ENCODE data around the gene ARV1.
"Not testable (repeated sequence)": the region's sequence is repeated elsewhere in the genome, so short reads cannot be mapped to it uniquely, and the experiment has no call there.

Gene ARV1

DNA sequence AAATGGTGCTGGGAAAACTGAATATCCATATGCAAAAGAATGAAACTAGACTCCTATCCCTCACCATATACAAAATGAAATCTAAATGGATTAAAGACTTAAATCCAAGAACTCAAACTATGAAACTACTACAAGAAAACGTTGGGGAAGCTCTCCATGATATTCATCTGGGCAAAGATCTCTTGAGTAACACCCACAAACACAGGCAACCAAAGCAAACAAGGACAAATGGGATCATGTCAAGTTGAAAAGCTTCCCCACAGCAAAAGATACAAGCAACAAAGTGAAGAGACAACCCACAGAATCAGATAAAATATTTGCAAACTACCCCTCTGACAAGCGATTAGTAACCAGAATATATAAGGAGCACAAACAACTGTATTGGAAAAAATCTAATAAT, 14.0 kb upstream of the ARV1 start:
- H3K4me3 ChIP-seq (ENCODE audit: low read length) = no peak overlapping the region
- no peak for TF ChIP-seq ZNF274 (IDR thresholded peaks at IDR 0.05; ENCODE audit: low read depth, low read length)

DNA sequence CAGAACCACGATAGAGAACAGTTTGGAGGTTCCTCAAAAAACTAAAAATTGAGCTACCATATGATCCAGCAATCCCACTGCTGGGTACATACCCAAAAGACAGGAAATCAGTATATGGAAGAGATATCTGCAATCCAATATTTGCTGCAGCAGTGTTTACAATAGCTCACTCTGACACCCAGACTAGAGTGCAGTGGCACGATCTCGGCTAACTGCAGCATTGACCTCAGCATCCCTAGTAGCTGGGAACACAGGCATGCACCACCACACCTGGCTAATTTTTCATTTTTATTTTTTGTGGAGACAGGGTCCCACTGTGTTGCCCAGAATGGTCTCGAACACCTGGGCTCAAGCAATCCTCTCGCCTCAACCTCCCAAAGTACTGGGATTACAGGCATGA, 13.4 kb upstream of the ARV1 start:
- no peak overlapping the region for H3K4me3 ChIP-seq (ENCODE audit: low read length)
- no peak for TF ChIP-seq ZNF274 (IDR thresholded peaks at IDR 0.05; ENCODE audit: low read depth, low read length)

DNA sequence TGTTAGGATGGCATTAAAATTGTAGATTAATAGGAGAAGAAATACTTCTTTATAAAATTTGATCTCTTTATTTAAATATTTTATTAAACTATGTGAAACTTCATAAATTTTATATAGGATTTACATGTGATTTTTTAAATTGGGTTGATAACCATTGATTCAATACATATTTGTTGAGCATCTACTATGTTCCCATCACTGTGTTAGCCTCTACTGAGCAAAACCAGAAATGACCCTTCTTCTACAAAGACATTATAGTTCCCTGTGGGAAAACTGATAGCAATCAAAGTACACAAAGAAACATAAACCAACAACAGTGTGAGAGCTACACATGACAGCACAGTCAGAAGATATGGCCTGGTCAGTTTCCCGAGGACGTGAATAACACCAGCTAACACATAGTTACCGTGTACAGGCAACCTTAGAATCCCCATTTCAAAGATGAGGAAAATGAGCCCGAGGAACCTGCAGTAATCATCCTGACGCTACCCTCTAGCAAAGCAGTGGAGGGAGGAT, 12.5 kb upstream of the ARV1 start:
- TF ChIP-seq ZNF274 (IDR thresholded peaks at IDR 0.05; ENCODE audit: low read depth, low read length) = no peak
- no peak overlapping the region for H3K4me3 ChIP-seq (ENCODE audit: low read length)

DNA sequence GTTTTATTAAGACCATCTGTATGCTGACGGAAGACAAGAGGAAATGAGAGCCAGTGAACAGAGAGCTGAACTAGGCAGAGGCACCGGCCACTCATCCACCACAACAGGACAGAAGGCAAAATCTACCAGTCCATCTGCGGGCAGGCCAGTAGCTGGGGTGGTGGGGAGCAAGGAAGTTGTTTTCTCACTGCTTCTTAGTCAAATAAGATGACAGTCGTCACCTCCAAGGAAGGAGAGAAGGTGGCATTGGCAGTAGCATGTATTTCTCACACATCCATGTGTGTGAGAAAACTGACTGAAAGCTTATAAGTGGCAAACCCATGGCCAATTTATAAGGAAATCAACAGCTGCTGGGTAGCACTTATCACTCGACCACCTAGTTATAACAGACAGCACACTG, 8.5 kb upstream of the ARV1 start:
- H3K4me3 ChIP-seq (ENCODE audit: low read length) = no peak overlapping the region
- no peak for TF ChIP-seq ZNF274 (IDR thresholded peaks at IDR 0.05; ENCODE audit: low read depth, low read length)

DNA sequence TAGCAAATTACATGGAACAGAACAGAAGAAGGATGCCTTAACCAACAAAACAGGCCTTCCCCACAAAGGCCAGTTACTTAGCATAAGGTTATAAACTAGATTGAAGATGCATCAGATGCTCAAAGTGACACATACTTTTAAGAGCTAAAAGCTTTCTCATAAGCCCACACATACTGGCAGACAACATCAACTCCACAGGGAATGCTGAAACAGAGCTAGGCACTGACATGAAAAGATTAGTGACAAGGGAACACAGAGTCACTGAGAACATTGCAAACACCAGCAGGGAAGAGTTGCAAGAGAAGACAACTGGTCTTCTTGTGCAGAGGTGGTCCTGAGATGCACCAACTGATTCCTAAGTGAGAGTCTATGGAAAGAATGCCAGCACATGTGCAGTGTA, 7.1 kb upstream of the ARV1 start:
- no peak for TF ChIP-seq ZNF274 (IDR thresholded peaks at IDR 0.05; ENCODE audit: low read depth, low read length)

DNA sequence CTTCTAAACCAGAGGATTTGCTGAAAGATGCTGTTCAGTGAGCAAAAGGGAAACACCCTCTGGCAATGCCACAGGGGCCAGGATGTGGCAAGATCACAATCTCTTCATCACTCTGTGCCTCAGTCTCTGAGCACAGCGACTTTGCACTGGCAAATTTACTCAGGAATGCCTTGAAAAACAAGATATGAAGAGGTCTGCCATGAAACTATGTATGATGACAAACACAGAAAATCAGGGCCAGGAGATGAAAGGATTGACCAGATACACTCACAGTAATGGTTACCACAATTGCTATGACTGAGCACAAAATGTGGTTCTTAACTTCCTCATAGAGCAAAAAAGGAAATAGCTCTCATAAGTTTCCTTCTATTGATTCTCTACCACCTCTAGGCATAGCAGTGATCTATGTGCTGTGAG, 6.0 kb upstream of the ARV1 start:
- no peak overlapping the region; the same call in 1 of the 2 replicates for H3K4me3 ChIP-seq (ENCODE audit: low read length)
- no peak for TF ChIP-seq ZNF274 (IDR thresholded peaks at IDR 0.05; ENCODE audit: low read depth, low read length)

More for the DNA sequence above, 7.1 kb upstream of the ARV1 start:
- H3K4me3 ChIP-seq (ENCODE audit: low read length) = no peak overlapping the region

DNA sequence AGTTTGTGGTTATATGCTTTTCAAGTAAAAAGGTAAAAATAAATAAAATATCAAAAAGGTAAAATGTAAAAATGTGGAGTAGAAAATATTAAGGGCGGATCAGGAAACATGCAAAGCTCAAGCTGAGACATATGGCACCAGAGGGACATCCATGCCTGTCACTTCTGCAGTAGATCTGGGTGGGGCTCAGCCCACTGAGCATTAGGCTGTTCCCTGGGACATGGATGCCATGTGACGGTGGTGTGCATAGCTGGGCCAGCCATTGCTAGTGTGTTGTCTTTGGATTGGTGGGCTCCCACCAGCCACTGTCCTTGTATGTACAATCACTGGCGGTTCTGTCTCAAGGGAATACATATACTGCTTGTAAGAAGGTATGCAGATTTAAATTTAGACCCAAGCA, 3.3 kb upstream of the ARV1 start:
- H3K4me3 ChIP-seq (ENCODE audit: low read length) = no peak overlapping the region
- TF ChIP-seq ZNF274 (IDR thresholded peaks at IDR 0.05; ENCODE audit: low read depth, low read length) = no peak

DNA sequence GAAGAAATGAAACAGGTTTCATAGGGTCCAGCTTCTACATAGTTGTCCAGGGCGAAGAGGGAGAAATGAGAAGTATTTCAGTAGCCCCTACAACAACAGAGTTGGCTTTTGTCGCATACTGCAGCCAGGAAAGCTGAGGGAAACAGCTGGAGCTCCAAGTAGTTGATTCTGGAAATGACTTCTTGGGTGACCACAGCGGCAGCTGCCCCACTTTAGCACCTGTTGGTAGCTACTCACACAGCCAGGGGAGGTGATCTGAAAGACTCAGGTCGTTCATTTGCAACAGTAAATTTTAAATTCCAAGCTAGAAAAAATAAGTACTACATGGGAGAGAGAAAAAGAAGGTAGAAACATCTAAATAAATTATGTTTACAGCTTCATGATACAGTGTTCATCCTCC, 2.5 kb upstream of the ARV1 start:
- TF ChIP-seq ZNF274 (IDR thresholded peaks at IDR 0.05; ENCODE audit: low read depth, low read length) = no peak
- H3K4me3 ChIP-seq (ENCODE audit: low read length) = no peak overlapping the region

DNA sequence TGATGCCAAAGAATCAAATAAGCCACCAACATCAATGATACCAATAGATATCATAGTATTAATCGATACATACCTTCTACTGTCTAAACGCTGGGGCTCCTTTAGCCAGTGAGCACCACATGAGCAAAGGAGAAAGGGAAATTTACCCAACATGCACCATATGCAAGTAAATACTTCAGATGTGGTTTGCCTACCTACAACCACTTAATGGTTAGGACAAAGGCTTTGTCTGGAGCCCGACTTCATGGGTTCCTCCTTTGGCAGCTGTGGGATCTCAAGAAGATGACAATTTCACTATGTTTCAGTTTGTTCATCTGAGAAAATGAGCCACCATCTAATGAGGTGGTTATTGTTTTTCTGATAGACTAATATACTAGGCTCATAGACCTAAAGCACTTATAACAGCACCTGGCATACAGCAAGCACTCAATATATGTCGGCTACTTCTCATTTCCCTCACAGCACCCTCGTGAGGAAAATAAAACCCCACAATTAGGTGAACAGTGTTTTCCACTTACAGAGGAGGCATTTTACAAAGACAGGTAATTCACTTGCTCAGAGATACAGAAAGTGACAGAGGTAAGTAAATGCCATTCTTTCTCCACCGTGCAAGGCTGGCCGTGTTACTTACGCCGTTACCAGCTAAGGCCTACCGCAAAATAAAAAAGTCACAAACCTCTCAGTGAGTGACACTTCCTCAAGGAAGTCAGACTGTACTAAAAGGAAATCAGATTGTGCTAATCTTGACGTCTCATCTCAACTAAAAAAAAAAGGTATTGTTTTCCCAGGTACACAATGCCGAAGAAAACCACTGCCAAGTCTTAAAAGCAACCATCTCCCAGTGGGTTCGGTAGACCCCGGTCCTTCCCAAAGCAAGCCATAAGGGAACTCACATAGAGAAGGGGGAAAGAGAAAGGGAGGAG, 1.8 kb upstream of the ARV1 start:
- peak overlapping the region; percentile 92 for H3K4me3 ChIP-seq (ENCODE audit: low read length)

DNA sequence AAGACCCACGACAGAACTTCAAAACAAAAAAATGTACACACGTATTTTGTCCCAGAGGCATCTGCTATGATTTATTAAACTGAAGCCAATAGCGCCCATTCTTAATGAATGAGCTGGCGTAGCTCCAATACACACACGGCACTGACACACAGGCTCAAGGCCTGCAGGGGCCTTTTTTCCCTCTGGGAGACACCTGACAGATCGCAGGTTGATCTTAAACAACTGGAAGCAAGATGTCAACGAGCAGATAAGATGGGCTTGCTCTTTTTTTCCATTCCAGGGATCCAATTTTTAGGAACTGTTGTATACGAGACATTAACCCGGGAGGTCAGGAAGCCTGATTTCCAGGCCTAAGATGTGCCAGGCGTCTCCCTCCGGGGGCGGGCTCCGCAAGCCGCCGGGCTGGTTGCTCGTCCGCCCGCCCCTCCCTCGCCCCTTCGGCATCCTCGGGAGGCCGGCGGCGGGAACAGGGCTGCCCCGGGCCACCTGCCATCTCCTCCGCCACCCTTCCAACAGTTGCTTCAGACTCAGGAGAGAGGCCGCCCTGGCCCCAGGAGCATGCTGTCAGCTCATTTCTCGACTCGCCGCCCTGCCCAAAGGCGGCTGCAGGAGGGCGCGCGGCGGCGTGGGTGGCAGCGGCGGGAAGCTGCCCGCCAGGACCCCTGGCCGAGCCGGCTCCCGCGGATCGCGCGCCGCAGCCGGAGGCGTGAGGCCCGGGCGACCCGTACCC, 968 bp upstream of the ARV1 start:
- no peak for TF ChIP-seq ZNF274 (IDR thresholded peaks at IDR 0.05; ENCODE audit: low read depth, low read length)
- H3K4me3 ChIP-seq (ENCODE audit: low read length) = peak overlapping the region; percentile 92

More for the DNA sequence above, 1.8 kb upstream of the ARV1 start:
- TF ChIP-seq ZNF274 (IDR thresholded peaks at IDR 0.05; ENCODE audit: low read depth, low read length) = no peak

DNA sequence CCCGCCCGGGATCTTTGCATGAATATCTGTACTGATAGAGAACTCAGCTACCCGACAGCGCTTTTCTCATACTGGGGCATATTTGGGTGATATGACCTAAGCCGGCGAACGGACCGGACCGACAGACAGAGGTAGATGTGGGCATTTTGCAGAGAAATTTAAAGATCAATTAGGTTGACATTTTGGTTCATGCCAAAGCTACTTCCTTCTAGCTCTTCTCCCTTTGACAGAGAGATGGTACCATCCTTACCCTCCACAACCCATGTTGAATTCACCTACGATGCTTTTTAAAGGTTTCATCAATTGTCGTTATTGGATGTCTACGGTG, 459 bp downstream of the ARV1 start:
- peak overlapping the region; percentile 98 for H3K4me3 ChIP-seq (ENCODE audit: low read length)
- TF ChIP-seq ZNF274 (IDR thresholded peaks at IDR 0.05; ENCODE audit: low read depth, low read length) = no peak

DNA sequence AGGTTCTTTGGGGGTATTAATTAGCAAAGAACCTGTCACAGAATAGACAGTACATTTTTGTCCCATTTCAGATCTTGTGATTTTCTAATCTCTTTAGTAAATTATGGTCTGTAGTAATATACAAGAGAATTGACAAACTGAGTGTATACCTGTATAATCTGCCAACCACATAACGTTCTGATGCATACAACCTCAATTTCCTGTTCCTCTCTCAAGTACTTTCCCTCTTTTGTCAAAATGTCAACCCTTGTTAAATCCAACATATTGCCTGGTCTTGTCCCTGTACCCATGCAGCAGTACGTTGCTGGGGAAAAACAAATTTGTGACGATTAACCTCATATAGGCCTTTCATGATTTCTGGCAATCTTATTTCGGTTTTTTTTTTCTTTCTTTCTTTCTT, 1.1 kb downstream of the ARV1 start:
- TF ChIP-seq ZNF274 (IDR thresholded peaks at IDR 0.05; ENCODE audit: low read depth, low read length) = no peak
- peak overlapping the region; percentile 98 for H3K4me3 ChIP-seq (ENCODE audit: low read length)

DNA sequence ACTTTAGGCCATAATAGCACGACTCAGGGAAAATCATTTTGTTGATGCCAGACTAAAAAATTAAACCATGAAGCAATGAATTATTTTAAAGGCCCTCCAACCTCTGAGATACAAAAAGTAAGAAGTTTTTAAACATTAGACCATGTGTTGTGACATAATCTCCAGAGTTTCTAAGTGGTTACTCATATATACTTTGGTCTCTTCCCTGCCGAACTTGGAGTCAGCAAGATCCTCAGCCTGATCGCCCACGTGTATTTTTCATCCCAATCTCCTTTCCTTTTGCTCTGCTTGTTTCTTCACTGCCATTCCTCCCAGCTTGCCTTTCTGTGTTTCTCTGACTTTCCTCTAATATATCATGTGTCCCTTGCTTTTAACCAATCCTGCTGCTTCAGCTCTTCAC, 3.8 kb downstream of the ARV1 start:
- TF ChIP-seq ZNF274 (IDR thresholded peaks at IDR 0.05; ENCODE audit: low read depth, low read length) = no peak
- no peak overlapping the region for H3K4me3 ChIP-seq (ENCODE audit: low read length)

DNA sequence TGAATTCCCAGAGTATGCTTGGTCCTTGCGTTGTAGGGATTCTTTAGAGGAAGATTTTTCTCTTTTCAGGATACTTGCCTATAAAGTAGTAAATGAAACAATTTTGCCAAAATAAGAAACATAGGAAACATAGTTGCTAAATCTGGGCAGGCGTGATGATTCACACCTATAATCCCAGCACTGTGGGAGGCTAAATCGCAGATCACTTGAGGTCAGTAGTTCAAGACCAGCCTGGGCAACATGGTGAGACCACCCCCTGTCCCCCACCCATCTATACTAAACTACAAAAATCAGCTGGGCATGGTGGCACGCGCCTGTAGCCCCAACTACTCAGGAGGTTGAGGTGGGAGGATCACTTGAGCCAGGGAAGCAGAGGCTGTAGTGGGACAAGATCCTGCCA, 4.9 kb downstream of the ARV1 start:
- TF ChIP-seq ZNF274 (IDR thresholded peaks at IDR 0.05; ENCODE audit: low read depth, low read length) = no peak
- no peak overlapping the region for H3K4me3 ChIP-seq (ENCODE audit: low read length)

DNA sequence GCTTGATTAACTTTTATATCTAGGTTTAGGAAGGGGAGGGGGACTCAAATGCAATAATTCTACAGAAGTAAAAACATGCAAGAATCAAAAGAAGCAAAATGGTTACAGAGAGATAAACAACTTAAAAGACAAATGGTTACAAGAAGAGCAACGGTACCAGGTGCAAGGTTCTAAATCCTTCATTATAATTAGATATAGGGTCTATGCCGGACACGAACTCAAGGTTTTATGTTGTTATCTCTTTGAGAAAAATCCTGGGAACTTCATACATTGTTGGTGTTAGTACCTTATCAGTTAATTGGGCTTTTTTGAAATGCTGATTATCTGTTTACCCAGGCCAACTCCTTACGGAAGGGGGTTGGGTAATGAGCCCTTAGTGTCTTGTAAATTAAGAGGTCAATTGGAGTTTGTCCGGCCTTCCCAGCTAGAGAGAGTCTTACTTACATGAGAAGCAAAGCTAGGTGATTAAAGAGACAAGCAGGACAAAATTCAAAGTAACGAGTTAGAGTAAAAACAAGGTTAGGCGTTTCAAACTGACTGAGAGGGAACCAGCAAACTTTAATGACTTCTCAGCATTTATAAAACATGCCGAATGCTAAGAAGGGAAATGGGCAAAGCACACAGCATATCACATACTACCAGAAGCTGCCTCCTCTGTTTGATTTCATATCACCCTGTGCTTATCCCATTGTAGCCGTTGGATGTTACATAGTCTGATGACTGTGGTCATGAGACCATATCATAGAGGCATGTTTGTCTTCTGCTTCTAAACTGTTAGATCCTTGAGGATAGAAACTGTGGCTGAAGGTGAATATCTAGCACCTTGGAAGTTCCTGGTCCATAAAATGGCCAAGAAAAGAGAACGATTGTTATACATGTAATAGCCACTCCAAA, 6.0 kb downstream of the ARV1 start:
- H3K4me3 ChIP-seq (ENCODE audit: low read length) = not testable (repeated sequence)

Data from GM08714 (cell line).